ENCODE data around the gene NRIP1.

NRIP1 gene

GRCh38 chr21:14995226-14995625 is 69.6 kb downstream of the NRIP1 start:
- no peak overlapping the region for H2BK5ac ChIP-seq (ENCODE audit: low read depth, low read length, poor library complexity)
- H3K79me1 ChIP-seq (ENCODE audit: low read length): peaks cover 3% of the 10 kb centered on the region
- H3K4me3 ChIP-seq (ENCODE audit: low read depth, low read length): no peak overlapping the region
- no peaks in the 10 kb centered on the region for H3K27me3 ChIP-seq (ENCODE audit: insufficient read depth, low read length)
- no peak overlapping the region for H2BK12ac ChIP-seq (ENCODE audit: low read length)
- no peak overlapping the region for H4K91ac ChIP-seq (ENCODE audit: low read depth, low read length)
- no peak overlapping the region for H3K9ac ChIP-seq (ENCODE audit: low read length)
- H2AFZ ChIP-seq (ENCODE audit: insufficient read depth, low read length, poor library complexity): no peak overlapping the region
- H3K18ac ChIP-seq (ENCODE audit: low read length): no peak overlapping the region
- no peaks in the 10 kb centered on the region for H3K36me3 ChIP-seq (ENCODE audit: control insufficient read depth in 1 of 2, insufficient read depth in 2 of 2, low read length in 2 of 2)
- no peaks in the 10 kb centered on the region for H3K9me3 ChIP-seq (ENCODE audit: insufficient read depth, low read depth, low read length)
- WGBS (ENCODE audit: extremely low coverage, insufficient coverage, insufficient read length): no CpG with 5 or more reads among the region's 2 CpGs
- H3K23ac ChIP-seq (ENCODE audit: low read length): no peak overlapping the region
- peaks cover 0 to 9% of the 10 kb centered on the region in 2 experiments for H3K4me1 ChIP-seq (ENCODE audit: control insufficient read depth in 1 of 2, insufficient read depth in 2 of 2, low read length in 2 of 2)
- no peak overlapping the region for H3K14ac ChIP-seq (ENCODE audit: low read length)
- no peak for DNase-seq
- no peak overlapping the region for H2BK120ac ChIP-seq (ENCODE audit: insufficient read depth, low read length, poor library complexity)
- H3K4ac ChIP-seq (ENCODE audit: low read depth, low read length): no peak overlapping the region
- no peak overlapping the region for H4K8ac ChIP-seq (ENCODE audit: low read depth, low read length)
- H3K27ac ChIP-seq (ENCODE audit: low read depth, low read length): no peak overlapping the region
- no peaks in the 10 kb centered on the region for H3K79me2 ChIP-seq (ENCODE audit: control insufficient read depth, insufficient read depth, low read length, poor library complexity)
- H3K4me2 ChIP-seq (ENCODE audit: low read length): no peak overlapping the region
- H4K12ac ChIP-seq (ENCODE audit: low read depth, low read length): no peak overlapping the region
- no peak overlapping the region for H2AK5ac ChIP-seq (ENCODE audit: low read length)

GRCh38 chr21:14993115-14993514 is 71.7 kb downstream of the NRIP1 start:
- Histone ChIP-seq H3K18ac (ENCODE audit: low read length) (no peak overlapping the region), H4K12ac (ENCODE audit: low read depth, low read length) (no peak overlapping the region), H3K79me2 (ENCODE audit: control insufficient read depth, insufficient read depth, low read length, poor library complexity) (no peaks in the 10 kb centered on the region), H3K9me3 (ENCODE audit: insufficient read depth, low read depth, low read length) (no peaks in the 10 kb centered on the region), H3K4me2 (ENCODE audit: low read length) (no peak overlapping the region), H3K27me3 (ENCODE audit: insufficient read depth, low read length) (no peaks in the 10 kb centered on the region), H3K4ac (ENCODE audit: low read depth, low read length) (no peak overlapping the region), H3K4me1 (ENCODE audit: control insufficient read depth in 1 of 2, insufficient read depth in 2 of 2, low read length in 2 of 2) (peaks cover 2 to 9% of the 10 kb centered on the region in 2 experiments), H2BK5ac (ENCODE audit: low read depth, low read length, poor library complexity) (no peak overlapping the region), H3K36me3 (ENCODE audit: control insufficient read depth in 1 of 2, insufficient read depth in 2 of 2, low read length in 2 of 2) (no peaks in the 10 kb centered on the region), H3K14ac (ENCODE audit: low read length) (no peak overlapping the region), H4K8ac (ENCODE audit: low read depth, low read length) (no peak overlapping the region), H3K79me1 (ENCODE audit: low read length) (peaks cover 3% of the 10 kb centered on the region), H2BK120ac (ENCODE audit: insufficient read depth, low read length, poor library complexity) (no peak overlapping the region), H3K27ac (ENCODE audit: low read depth, low read length) (no peak overlapping the region), H3K23ac (ENCODE audit: low read length) (no peak overlapping the region), H2AK5ac (ENCODE audit: low read length) (no peak overlapping the region), H3K4me3 (ENCODE audit: low read depth, low read length) (no peak overlapping the region), H4K91ac (ENCODE audit: low read depth, low read length) (no peak overlapping the region), H2AFZ (ENCODE audit: insufficient read depth, low read length, poor library complexity) (no peak overlapping the region), H2BK12ac (ENCODE audit: low read length) (no peak overlapping the region), H3K9ac (ENCODE audit: low read length) (no peak overlapping the region)
- no peak for DNase-seq
- no CpG with 5 or more reads among the region's 2 CpGs for whole genome bisulfite sequencing (ENCODE audit: extremely low coverage, insufficient coverage, insufficient read length)

- H3K18ac ChIP-seq (ENCODE audit: low read length): no peak overlapping the region
- H3K14ac ChIP-seq (ENCODE audit: low read length): no peak overlapping the region
- no peak overlapping the region for H4K8ac ChIP-seq (ENCODE audit: low read depth, low read length)
- no peak overlapping the region for H2AK5ac ChIP-seq (ENCODE audit: low read length)
- peaks cover 3% of the 10 kb centered on the region for H3K79me1 ChIP-seq (ENCODE audit: low read length)
- H2BK5ac ChIP-seq (ENCODE audit: low read depth, low read length, poor library complexity): no peak overlapping the region
- H3K79me2 ChIP-seq (ENCODE audit: control insufficient read depth, insufficient read depth, low read length, poor library complexity): no peaks in the 10 kb centered on the region
- no peak overlapping the region for H3K9ac ChIP-seq (ENCODE audit: low read length)
- H4K91ac ChIP-seq (ENCODE audit: low read depth, low read length): no peak overlapping the region
- H3K4me1 ChIP-seq (ENCODE audit: control insufficient read depth in 1 of 2, insufficient read depth in 2 of 2, low read length in 2 of 2): peaks cover 2 to 9% of the 10 kb centered on the region in 2 experiments
- no CpG with 5 or more reads among the region's 8 CpGs for WGBS (ENCODE audit: extremely low coverage, insufficient coverage, insufficient read length)
- no peak overlapping the region for H2AFZ ChIP-seq (ENCODE audit: insufficient read depth, low read length, poor library complexity)
- H4K12ac ChIP-seq (ENCODE audit: low read depth, low read length): no peak overlapping the region
- H3K4me3 ChIP-seq (ENCODE audit: low read depth, low read length): no peak overlapping the region
- no peaks in the 10 kb centered on the region for H3K36me3 ChIP-seq (ENCODE audit: control insufficient read depth in 1 of 2, insufficient read depth in 2 of 2, low read length in 2 of 2)
- no peaks in the 10 kb centered on the region for H3K9me3 ChIP-seq (ENCODE audit: insufficient read depth, low read depth, low read length)
- H3K4ac ChIP-seq (ENCODE audit: low read depth, low read length): peak overlapping the region; percentile 27
- no peaks in the 10 kb centered on the region for H3K27me3 ChIP-seq (ENCODE audit: insufficient read depth, low read length)
- H2BK120ac ChIP-seq (ENCODE audit: insufficient read depth, low read length, poor library complexity): no peak overlapping the region
- no peak overlapping the region for H3K23ac ChIP-seq (ENCODE audit: low read length)
- H3K27ac ChIP-seq (ENCODE audit: low read depth, low read length): peak overlapping the region; percentile 15
- DNase-seq: peak; percentile 52 to 61
- no peak overlapping the region for H2BK12ac ChIP-seq (ENCODE audit: low read length)
- H3K4me2 ChIP-seq (ENCODE audit: low read length): no peak overlapping the region
These were observed 72.8 kb downstream of the NRIP1 start for GRCh38 chr21:14991957-14992356.

- H3K36me3 ChIP-seq (ENCODE audit: control insufficient read depth in 1 of 2, insufficient read depth in 2 of 2, low read length in 2 of 2): no peaks in the 10 kb centered on the region
- no peak for DNase-seq
- H3K23ac ChIP-seq (ENCODE audit: low read length): no peak overlapping the region
- H3K27ac ChIP-seq (ENCODE audit: low read depth, low read length): no peak overlapping the region
- no peak overlapping the region for H2BK12ac ChIP-seq (ENCODE audit: low read length)
- no peak overlapping the region for H4K91ac ChIP-seq (ENCODE audit: low read depth, low read length)
- H3K4me1 ChIP-seq (ENCODE audit: control insufficient read depth in 1 of 2, insufficient read depth in 2 of 2, low read length in 2 of 2): peaks cover 2 to 4% of the 10 kb centered on the region in 2 experiments
- no peak overlapping the region for H4K12ac ChIP-seq (ENCODE audit: low read depth, low read length)
- H2AK5ac ChIP-seq (ENCODE audit: low read length): no peak overlapping the region
- no peak overlapping the region for H3K4me3 ChIP-seq (ENCODE audit: low read depth, low read length)
- no peak overlapping the region for H2AFZ ChIP-seq (ENCODE audit: insufficient read depth, low read length, poor library complexity)
- H2BK120ac ChIP-seq (ENCODE audit: insufficient read depth, low read length, poor library complexity): no peak overlapping the region
- no peak overlapping the region for H3K14ac ChIP-seq (ENCODE audit: low read length)
- no peak overlapping the region for H2BK5ac ChIP-seq (ENCODE audit: low read depth, low read length, poor library complexity)
- H3K27me3 ChIP-seq (ENCODE audit: insufficient read depth, low read length): no peaks in the 10 kb centered on the region
- no peak overlapping the region for H3K4ac ChIP-seq (ENCODE audit: low read depth, low read length)
- WGBS (ENCODE audit: extremely low coverage, insufficient coverage, insufficient read length): no CpG with 5 or more reads among the region's 2 CpGs
- no peak overlapping the region for H3K9ac ChIP-seq (ENCODE audit: low read length)
- H3K4me2 ChIP-seq (ENCODE audit: low read length): no peak overlapping the region
- H3K9me3 ChIP-seq (ENCODE audit: insufficient read depth, low read depth, low read length): no peaks in the 10 kb centered on the region
- no peaks in the 10 kb centered on the region for H3K79me2 ChIP-seq (ENCODE audit: control insufficient read depth, insufficient read depth, low read length, poor library complexity)
- H3K79me1 ChIP-seq (ENCODE audit: low read length): no peaks in the 10 kb centered on the region
- no peak overlapping the region for H4K8ac ChIP-seq (ENCODE audit: low read depth, low read length)
- H3K18ac ChIP-seq (ENCODE audit: low read length): no peak overlapping the region
These were observed 75.4 kb downstream of the NRIP1 start for GRCh38 chr21:14989359-14989758.

All from trophoblast cell (in vitro differentiated cells and primary cell).